T-helper 17 cell (primary cell): ENCODE measurements around the gene RAB6B. TPM values are rescaled to one million over a fixed set of nuclear protein-coding genes. Genes with fewer than 3 reads are reported as not detected.
A peak's percentile ranks its signal among the peaks of the same experiment; 100 is the strongest.

Experiments used
- ATAC-seq: fragments of 150-1000 bp; cut with Tn5 transposase; 2 replicates; pipeline ENCODE4 v1.10.0; 2021; ENCODE audit warnings: mild to moderate bottlenecking, moderate library complexity
- DNase-seq, 3 donors: peaks; one replicate each; pipeline versions ENCODE4 v3.0.0 to v3.0.0-alpha.2; 2020 to 2021
- H3K9me3 ChIP-seq: one replicate; pipeline ENCODE4 v1.7.0; 2013; ENCODE audit warnings: low read length, mild to moderate bottlenecking; ENCODE audit not compliant: control insufficient read depth, poor library complexity, severe bottlenecking
- H3K27ac Mint-ChIP-seq: one replicate; pipeline ENCODE4 v1.8.0; 2022; ENCODE audit warnings: mild to moderate bottlenecking, moderate library complexity, mixed read lengths
- H3K27me3 Mint-ChIP-seq: one replicate; pipeline ENCODE4 v1.8.0; 2022; ENCODE audit warnings: mixed read lengths
- H3K36me3 Mint-ChIP-seq: one replicate; pipeline ENCODE4 v1.8.0; 2022; ENCODE audit warnings: low read depth, mixed read lengths
- H3K4me1 Mint-ChIP-seq: one replicate; pipeline ENCODE4 v1.8.0; 2022; ENCODE audit warnings: mild to moderate bottlenecking, mixed read lengths
- H3K4me3 Mint-ChIP-seq: one replicate; pipeline ENCODE4 v1.8.0; 2022; ENCODE audit warnings: mild to moderate bottlenecking, moderate library complexity, mixed read lengths
- total RNA-seq, 4 donors: library from RNA in 2 of 4; stranded (reverse) in 2 of 4; gene quantifications; one replicate each; pipeline ENCODE4 v1.2.3 and lab custom pipeline; 2022 to 2026

The RAB6B gene
- total RNA-seq, 2 donors from 2014 or later = 1.8 to 4.3 TPM

DNA sequence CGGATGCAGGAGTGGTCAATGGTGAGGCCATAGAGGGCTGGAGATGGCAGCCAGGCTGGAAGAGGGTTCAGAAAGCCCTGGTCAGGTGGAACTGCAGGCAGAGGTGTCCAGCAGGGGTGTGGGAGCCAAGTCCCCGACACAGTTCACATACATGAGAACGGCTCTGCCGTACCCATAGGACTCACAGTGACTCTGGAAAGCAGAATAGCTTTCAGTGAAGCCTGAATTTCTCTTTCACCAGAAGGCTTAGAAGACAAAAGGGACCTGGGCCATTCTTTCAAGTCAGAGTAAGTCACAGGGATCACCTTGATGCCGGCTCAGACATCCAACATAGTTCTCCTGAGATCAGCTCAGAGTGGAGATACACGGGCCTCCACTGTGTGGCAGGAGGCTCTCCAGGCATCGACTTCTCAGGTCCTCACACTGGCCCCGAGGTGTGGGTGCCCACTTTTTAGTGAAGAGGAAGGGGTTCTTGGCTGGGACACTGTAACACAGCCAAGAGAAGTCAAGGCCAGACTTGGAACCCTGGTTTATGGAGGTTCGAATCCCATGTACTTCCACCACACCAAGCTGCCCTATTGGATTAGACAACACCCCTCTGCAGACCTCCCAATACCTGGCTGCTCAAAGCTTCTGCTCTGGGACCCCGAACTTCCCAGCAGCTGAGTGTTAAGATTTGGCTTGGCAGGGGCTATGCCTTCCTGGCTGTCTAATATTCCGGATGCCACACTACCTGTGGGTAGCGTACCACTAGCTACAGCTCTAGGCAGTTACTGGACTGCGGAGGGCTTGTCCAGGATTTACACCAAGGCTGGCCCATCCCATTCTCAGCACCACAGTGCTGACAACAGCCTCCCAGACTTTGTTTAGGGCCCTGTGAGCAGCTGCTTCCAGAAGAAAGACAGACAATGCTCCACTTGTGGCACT, 40.4 kb upstream of the RAB6B start:
- ATAC-seq (no peak), DNase-seq (no peak)
- Mint-ChIP-seq H3K27ac (no peak overlapping the region), H3K27me3 (peaks cover 21% of the 10 kb centered on the region), H3K36me3 (no peaks in the 10 kb centered on the region), H3K4me3 (no peak overlapping the region), H3K4me1 (no peaks in the 10 kb centered on the region)
- H3K9me3 ChIP-seq = no peaks in the 10 kb centered on the region

DNA sequence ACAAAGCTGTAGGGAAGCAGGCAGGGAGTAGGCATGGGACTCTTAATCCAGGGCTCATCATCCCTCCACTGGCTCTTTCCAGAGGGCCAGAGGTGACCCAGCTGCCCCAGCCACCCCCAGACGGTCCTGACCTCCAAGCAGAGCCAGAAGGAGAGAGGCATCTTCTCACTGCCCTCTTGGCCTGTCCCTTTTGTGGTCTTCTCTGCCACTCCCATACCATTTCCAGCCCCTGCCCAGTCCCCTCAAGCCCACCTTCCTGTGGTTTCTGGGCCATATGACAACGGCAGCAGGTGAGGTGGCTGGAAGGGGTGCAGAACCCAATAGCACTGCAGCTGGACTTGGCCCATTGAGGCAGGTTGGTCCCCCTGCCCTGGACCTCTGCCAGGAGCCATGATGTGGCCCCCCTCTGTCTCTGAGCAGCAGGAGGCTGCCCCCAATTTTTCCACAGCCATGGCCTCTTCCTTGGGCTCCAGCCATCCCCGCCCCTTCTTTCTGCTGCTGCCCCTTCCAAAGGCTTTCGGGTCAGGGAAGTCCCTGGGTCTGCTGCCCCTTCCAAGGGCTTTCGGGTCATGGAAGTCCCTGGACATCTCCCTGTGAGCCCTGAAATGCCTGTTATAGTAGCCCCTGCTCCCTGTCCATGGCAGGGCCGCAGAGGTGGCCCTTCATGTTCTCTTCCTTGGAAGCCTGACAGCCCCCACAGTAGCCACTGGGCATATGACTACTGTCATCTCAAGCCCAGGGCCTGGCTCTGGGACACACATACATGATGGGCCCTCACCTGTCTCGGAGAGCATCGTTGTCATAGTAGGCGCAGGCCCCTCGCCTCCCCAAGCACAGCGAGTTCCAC, 39.5 kb upstream of the RAB6B start:
- ATAC-seq (no peak), DNase-seq (no peak)
- Mint-ChIP-seq H3K27ac (no peak overlapping the region), H3K27me3 (peaks cover 21% of the 10 kb centered on the region), H3K36me3 (no peaks in the 10 kb centered on the region), H3K4me1 (no peaks in the 10 kb centered on the region), H3K4me3 (no peak overlapping the region)
- no peaks in the 10 kb centered on the region for H3K9me3 ChIP-seq

DNA sequence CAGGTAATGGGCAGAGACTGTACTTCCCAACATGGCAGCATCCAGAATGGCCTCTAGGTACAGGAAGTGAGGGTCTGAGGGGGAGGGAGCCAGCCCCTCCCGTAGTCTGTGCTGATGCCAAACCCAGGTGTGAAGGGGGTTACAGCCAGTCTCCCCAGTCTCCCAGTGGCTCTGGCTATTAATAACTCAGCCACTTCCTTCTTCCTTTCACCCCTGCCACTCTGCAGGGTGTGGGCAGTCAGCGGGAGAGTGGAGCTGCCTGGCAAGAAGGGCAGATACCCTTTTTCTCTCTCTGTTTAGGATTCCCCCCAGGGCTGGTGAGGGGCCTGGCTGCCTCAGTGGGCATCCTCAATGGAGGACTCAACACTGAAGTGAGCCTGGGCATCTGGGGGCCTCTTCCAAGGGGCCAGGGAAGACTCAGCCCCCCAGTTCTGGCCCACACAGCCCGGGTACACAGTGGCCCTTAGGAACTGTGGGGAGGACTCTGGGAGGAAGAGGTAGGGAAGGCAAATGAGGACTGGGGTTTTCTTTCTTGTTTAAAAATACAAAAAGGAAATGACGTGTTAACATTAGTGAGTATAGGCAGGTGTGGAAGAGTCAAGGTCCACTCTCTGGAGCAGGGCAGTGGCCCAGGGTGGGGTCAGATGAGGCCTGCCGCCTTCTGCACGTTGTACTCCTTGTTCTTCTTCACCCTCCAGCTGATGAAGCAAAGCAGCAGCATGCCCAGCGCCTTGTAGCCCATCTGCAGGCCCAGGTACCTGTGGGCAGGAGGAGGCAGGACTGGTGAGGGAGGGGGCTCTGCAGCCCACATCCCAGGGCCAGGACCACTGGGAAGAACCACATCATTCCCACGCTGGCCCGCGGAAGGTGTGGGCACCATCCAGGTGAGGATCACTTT, 38.6 kb upstream of the RAB6B start:
- no peak overlapping the region for H3K27ac Mint-ChIP-seq
- no peak for ATAC-seq
- H3K27me3 Mint-ChIP-seq = peaks cover 26% of the 10 kb centered on the region

DNA sequence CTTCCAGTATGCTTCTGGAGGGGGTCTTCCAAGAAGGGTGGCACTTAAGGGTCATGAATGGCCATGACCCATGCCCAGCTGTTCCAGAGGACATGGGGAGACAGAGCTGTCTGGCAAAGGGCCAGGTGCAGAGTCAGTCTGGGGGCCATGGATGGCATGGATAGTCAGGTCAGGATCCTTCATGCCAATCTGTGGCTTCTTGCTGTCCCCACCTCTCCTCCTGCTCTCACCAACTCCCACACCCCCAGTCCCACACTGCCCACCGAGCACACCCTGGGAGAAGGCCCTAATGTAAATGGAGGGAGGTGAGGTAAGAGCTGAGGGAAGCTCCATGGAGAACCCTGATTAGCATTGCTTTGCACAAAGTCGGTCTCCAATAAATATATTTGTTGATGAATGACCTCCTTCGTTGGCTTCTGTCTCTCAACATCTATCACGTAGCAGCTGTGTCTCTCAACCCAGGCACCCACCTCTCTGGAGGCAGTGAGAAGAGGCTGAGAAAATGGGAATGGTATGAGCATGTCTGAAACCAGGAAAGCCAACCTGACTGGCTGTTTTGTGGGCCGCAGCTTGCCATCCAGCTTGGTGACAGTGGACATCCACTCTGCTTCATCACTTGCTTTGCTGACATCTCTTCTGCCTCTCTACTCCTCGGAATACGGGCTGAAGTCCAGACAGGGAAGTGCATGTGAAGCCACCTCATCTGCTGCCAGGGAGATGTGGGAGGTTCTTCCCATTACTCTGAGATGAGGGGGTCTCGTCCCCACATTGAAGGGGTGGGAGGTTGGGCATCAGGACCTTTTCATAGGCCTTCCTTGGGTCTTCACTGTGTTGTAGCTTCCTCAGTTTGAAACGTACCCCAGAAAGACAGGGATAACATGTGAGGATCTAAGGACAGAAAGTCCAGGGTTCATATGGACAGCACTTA, 37.7 kb upstream of the RAB6B start:
- Mint-ChIP-seq H3K4me3 (no peak overlapping the region), H3K27me3 (peaks cover 30% of the 10 kb centered on the region), H3K4me1 (peaks cover 2% of the 10 kb centered on the region), H3K36me3 (no peaks in the 10 kb centered on the region), H3K27ac (no peak overlapping the region)
- ATAC-seq = no peak
- no peaks in the 10 kb centered on the region for H3K9me3 ChIP-seq
- DNase-seq = no peak

More for the DNA sequence above, 38.6 kb upstream of the RAB6B start:
- H3K4me1 Mint-ChIP-seq = no peaks in the 10 kb centered on the region
- H3K9me3 ChIP-seq = no peaks in the 10 kb centered on the region
- H3K4me3 Mint-ChIP-seq = no peak overlapping the region
- DNase-seq = no peak
- no peaks in the 10 kb centered on the region for H3K36me3 Mint-ChIP-seq

DNA sequence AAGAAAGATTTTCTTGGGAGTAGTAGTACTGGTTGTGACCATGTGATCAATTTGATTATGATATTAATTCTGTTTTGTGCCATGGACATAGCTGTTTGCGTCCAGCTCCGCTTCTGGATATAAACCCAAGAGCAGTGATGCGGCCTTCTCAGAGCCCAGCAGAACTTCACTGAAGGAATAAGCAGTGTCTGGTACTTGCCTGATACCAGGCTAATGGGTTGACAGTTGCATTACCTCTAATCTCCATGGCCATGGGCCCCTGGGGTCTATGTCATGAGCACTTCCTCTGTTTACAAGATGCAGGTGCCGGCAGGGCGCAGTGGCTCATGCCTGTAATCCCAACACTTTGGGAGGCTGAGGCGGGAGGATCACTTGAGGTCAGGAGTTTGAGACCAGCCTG, 36.3 kb upstream of the RAB6B start:
- peaks cover 10% of the 10 kb centered on the region for H3K4me1 Mint-ChIP-seq
- H3K36me3 Mint-ChIP-seq = no peaks in the 10 kb centered on the region
- no peak for ATAC-seq
- H3K9me3 ChIP-seq = no peaks in the 10 kb centered on the region
- no peak overlapping the region for H3K4me3 Mint-ChIP-seq
- H3K27me3 Mint-ChIP-seq = peaks cover 28% of the 10 kb centered on the region
- H3K27ac Mint-ChIP-seq = no peak overlapping the region
- no peak for DNase-seq

DNA sequence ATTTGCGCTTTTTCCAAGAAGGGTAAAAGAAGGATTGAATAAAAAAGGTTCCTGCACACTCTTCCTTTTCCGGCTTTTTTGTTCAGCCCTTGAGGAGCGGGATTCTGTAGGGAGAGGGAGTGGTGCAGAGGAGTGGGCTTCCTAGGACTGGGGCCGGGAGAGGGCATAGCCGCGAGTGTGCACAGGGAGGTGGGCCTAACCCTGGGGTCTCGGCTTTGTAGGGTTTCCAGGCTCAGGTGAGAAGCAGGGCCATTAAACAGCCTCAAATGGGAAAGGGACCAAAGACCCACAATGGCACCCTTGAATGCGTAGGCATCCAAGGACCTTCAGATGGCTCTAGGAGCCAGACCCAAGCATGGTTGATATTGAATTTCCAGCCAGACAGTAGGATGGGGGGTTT, 35.4 kb upstream of the RAB6B start:
- peaks cover 28% of the 10 kb centered on the region for H3K27me3 Mint-ChIP-seq
- H3K27ac Mint-ChIP-seq = no peak overlapping the region
- ATAC-seq (no peak), DNase-seq (no peak)
- peaks cover 12% of the 10 kb centered on the region for H3K4me1 Mint-ChIP-seq
- no peak overlapping the region for H3K4me3 Mint-ChIP-seq
- H3K36me3 Mint-ChIP-seq = no peaks in the 10 kb centered on the region
- no peaks in the 10 kb centered on the region for H3K9me3 ChIP-seq

DNA sequence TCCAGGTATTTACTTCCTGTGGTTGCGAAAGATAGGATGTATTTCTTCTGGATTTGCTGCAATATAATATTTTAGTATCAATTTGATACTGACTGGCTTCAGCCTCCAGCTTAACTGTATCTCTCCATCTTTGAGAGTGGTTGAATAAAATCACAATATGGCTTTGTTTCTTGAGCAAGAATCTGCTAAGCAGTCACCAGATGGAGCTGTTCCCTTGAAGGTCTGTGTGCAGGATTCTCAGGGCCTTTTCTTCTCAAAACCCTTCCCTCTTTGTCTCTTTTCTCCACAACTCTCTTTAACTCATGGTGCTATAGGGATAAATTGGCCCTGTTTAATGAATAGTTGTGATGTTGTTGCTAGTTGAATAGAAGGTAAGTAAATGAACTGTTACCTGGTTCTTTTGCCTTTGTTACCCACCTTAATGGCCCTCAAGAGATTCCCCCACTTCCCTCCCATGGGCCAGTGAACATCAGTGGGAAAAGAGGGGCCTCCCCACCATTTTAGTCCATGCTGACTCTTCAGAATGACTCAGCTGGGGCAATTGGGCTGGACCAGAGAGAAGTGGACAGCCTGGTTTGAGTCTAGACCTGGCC, 34.8 kb upstream of the RAB6B start:
- no peak overlapping the region for H3K27ac Mint-ChIP-seq
- no peak for DNase-seq
- no peak overlapping the region for H3K4me3 Mint-ChIP-seq
- peaks cover 12% of the 10 kb centered on the region for H3K4me1 Mint-ChIP-seq
- peaks cover 24% of the 10 kb centered on the region for H3K27me3 Mint-ChIP-seq
- no peak for ATAC-seq
- H3K9me3 ChIP-seq = no peaks in the 10 kb centered on the region
- H3K36me3 Mint-ChIP-seq = no peaks in the 10 kb centered on the region

DNA sequence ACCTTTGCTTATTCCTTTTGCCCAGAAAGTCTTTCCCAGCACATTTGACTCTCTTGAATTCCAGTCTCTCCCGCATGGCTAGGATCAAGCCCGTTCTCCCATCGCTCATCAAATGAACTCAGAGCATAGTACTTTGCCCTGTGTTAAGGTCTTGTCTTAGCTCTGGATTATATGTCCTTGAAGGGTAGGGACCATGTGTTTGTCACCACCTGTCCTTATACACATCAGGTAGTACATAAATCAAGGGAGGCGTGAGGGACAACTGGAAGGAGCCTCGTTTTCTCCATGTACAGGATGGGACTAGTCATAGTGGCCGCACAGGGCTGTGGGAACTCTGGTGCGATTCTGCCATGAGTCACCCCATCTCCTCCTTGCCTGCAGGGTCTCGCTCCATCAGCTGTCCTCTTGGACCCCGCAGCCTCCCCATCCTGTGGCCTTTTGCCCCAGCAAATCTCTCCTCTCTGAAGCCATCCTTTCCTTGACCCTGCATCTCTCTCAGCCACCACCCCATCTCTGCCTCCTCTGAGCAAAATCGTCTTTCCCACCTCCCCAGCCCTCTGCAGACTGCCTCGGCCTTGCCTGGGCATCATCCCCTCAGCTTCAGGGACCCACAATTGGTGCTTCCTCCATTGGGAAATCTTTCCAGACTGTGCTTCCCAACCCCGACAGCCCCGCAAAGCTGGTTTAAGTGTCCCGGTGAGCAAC, 33.4 kb upstream of the RAB6B start:
- H3K9me3 ChIP-seq = no peaks in the 10 kb centered on the region
- DNase-seq = no peak
- peaks cover 12% of the 10 kb centered on the region for H3K4me1 Mint-ChIP-seq
- H3K36me3 Mint-ChIP-seq = no peaks in the 10 kb centered on the region
- no peak for ATAC-seq
- peaks cover 21% of the 10 kb centered on the region for H3K27me3 Mint-ChIP-seq
- peak overlapping the region; percentile 63 for H3K4me3 Mint-ChIP-seq
- H3K27ac Mint-ChIP-seq = no peak overlapping the region

DNA sequence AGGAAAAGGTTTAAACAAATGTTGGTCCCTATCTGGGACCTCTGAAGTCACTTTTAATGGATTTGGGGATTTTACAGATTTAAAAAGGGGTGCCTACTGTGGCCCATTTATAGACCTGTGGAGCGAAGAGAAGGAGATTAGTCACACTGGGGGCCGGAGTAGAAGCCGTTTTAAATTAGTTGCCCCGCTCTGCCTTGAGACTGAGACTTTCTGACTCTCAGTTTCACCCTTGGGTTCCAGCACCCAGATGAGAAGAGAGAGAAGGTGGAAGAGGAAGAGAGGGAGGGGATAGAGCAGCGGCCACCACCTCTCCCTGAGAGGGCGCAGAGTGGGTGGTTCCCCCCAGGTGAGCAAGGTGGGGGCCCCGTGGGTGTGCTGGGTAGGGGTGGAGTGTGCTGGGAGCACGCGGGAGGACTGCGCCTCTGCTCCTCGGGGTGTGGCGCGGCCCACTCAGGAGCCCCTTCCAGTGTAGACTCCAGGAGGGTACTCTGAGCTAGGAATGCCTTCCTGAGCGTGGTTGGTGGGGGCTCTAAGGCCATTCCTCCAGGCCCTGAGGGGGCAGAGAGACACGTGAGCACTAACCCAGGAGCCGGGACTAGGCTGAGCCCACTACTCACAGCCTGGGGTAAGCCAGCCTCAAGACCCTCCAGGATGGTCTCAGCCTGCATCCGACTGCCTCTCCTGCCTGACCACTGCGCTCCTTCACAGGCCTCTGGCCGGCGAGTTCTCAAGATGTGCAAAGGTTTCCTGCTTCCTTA, 32.6 kb upstream of the RAB6B start:
- no peak for ATAC-seq
- Mint-ChIP-seq H3K36me3 (no peaks in the 10 kb centered on the region), H3K4me1 (peaks cover 12% of the 10 kb centered on the region), H3K4me3 (peak overlapping the region; percentile 66), H3K27ac (peak overlapping the region; percentile 16), H3K27me3 (peaks cover 21% of the 10 kb centered on the region)
- H3K9me3 ChIP-seq = no peaks in the 10 kb centered on the region
- DNase-seq = no peak

DNA sequence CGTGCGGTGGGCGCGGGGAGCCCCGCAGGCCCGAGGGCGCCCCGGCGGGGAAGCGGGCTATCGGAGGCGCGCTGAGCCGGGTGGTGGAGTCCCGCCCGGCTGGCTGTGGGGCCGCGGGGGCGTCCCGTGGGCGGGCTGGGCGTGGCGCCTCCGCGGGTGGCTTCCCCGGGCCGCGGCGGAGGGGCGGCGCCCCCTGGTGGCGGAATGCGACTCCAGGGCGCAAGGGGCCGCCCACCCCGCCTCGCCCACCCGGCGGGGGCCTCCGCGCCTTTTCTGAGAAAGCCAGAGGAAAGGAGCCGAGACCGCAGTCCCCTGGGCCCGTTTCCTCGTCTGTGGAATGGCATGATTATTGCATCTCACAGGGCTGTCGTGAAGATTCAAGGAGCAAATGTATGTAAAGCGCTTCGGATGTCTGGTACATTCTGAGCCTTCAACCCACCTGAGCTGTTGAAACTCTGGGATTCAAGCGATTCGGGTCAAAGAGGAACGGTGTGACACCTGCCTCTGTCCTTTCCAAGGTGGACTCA, 31.9 kb upstream of the RAB6B start:
- DNase-seq = peak; percentile 69 to 77 (median 76)
- Mint-ChIP-seq H3K4me1 (peaks cover 12% of the 10 kb centered on the region), H3K27me3 (peaks cover 21% of the 10 kb centered on the region), H3K4me3 (peak overlapping the region; percentile 80), H3K36me3 (no peaks in the 10 kb centered on the region), H3K27ac (peak overlapping the region; percentile 16)
- ATAC-seq = peak; percentile 98
- H3K9me3 ChIP-seq = no peaks in the 10 kb centered on the region
